Loucy (cell line): ENCODE measurements around the gene NOTCH1.
"Not testable (repeated sequence)": the region's sequence is repeated elsewhere in the genome, so short reads cannot be mapped to it uniquely, and the experiment has no call there.

Source experiments
- H2AFZ ChIP-seq: fragments of 200-600 bp; sonication (generic); 2 replicates; pipeline ENCODE4 v1.6.0; 2016; ENCODE audit warnings: antibody characterized with exemption, mild to moderate bottlenecking, low read length, moderate library complexity
- H3F3A ChIP-seq: fragments of 200-600 bp; 2 replicates; pipeline ENCODE4 v1.6.0; 2016; ENCODE audit warnings: antibody characterized with exemption, low read depth, mild to moderate bottlenecking
- H3K27me3 ChIP-seq: fragments of 200-600 bp; sonication (generic); 2 replicates; pipeline ENCODE4 v1.6.1; 2014; ENCODE audit warnings: low read length, mild to moderate bottlenecking; ENCODE audit not compliant: insufficient read depth, poor library complexity, severe bottlenecking
- H3K36me3 ChIP-seq: fragments of 200-600 bp; sonication (generic); 2 replicates; pipeline ENCODE4 v1.6.1; 2016; ENCODE audit warnings: low read length; ENCODE audit not compliant: insufficient read depth
- H3K4me1 ChIP-seq: fragments of 200-600 bp; sonication (generic); 2 replicates; pipeline ENCODE4 v1.5.1; 2014; ENCODE audit warnings: low read length, mild to moderate bottlenecking; ENCODE audit not compliant: insufficient read depth, poor library complexity, severe bottlenecking
- H3K4me2 ChIP-seq: fragments of 200-600 bp; sonication (generic); 2 replicates; pipeline ENCODE4 v1.6.0; 2014; ENCODE audit warnings: antibody characterized with exemption, low read length, low read depth, mild to moderate bottlenecking; ENCODE audit not compliant: poor library complexity, severe bottlenecking
- H3K4me3 ChIP-seq: fragments of 200-600 bp; sonication (generic); 2 replicates; pipeline ENCODE4 v1.5.1; 2014; ENCODE audit warnings: low read length, mild to moderate bottlenecking, mixed read lengths; ENCODE audit not compliant: poor library complexity, severe bottlenecking
- H3K79me2 ChIP-seq: fragments of 200-600 bp; sonication (generic); 2 replicates; pipeline ENCODE4 v1.6.1; 2014; ENCODE audit warnings: low read length; ENCODE audit not compliant: insufficient read depth
- H3K9ac ChIP-seq: fragments of 200-600 bp; sonication (generic); 2 replicates; pipeline ENCODE4 v1.6.0; 2014; ENCODE audit warnings: mild to moderate bottlenecking, low read depth, low read length, moderate library complexity; ENCODE audit not compliant: poor library complexity, severe bottlenecking
- H3K9me2 ChIP-seq: fragments of 200-600 bp; sonication (generic); replicated peaks from 2 replicates; pipeline ENCODE4 v1.6.1; 2016; ENCODE audit warnings: low read depth, low read length, mixed read lengths
- H3K9me3 ChIP-seq: fragments of 200-600 bp; sonication (generic); 2 replicates; pipeline ENCODE4 v1.6.1; 2014; ENCODE audit warnings: mild to moderate bottlenecking, antibody characterized with exemption, low read length, low read depth; ENCODE audit not compliant: insufficient read depth
- H4K20me1 ChIP-seq: fragments of 200-600 bp; sonication (generic); 2 replicates; pipeline ENCODE4 v1.6.0; 2014; ENCODE audit warnings: antibody characterized with exemption, low read length, mild to moderate bottlenecking; ENCODE audit not compliant: insufficient read depth, poor library complexity, severe bottlenecking
- EZH2phosphoT487 ChIP-seq: fragments of 200-600 bp; IDR thresholded peaks from 2 replicates; pipeline ENCODE4 v1.6.1; 2018; ENCODE audit warnings: antibody characterized with exemption, mild to moderate bottlenecking, moderate library complexity, borderline replicate concordance
- TF ChIP-seq, protein P1 (sequence below): fragments of 200-600 bp; sonication (generic); conservative IDR thresholded peaks from 2 replicates; pipeline ENCODE4 v1.5.1; 2014; ENCODE audit warnings: mild to moderate bottlenecking, antibody characterized with exemption, low read length

The NOTCH1 gene

DNA sequence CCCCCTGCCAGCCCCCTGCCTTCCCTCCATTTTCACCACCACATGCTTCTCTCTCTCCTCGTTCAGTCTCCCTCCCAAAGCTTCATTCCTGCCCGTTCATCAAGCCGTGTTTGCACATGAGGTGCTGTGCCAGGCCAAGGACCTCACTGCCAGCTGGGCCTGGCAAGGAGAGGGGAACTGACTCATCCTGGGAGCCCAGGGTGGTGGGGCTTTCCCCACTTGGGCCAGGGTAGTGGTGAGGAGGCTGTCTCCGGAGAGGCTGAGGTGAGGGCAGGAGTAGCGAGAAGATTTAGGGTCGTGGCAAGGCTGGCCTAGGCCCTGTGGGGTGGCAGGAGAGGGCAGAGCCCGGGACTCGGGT is 30.4 kb upstream of the NOTCH1 start:
- no peak overlapping the region for H3K9ac ChIP-seq
- no peak overlapping the region for H3K4me2 ChIP-seq
- H3K4me3 ChIP-seq: no peak overlapping the region
- H3K9me3 ChIP-seq: no peaks in the 10 kb centered on the region
- H4K20me1 ChIP-seq: no peaks in the 10 kb centered on the region
- H3K27me3 ChIP-seq: no peaks in the 10 kb centered on the region
- no peaks in the 10 kb centered on the region for H3K79me2 ChIP-seq
- no peaks in the 10 kb centered on the region for H3K9me2 ChIP-seq
- no peaks in the 10 kb centered on the region for H3K4me1 ChIP-seq
- no peaks in the 10 kb centered on the region for H3K36me3 ChIP-seq
- H2AFZ ChIP-seq: no peak overlapping the region
- no peaks in the 10 kb centered on the region for H3F3A ChIP-seq
- no peak for TF ChIP-seq EZH2phosphoT487
- TF ChIP-seq, protein P1, sequence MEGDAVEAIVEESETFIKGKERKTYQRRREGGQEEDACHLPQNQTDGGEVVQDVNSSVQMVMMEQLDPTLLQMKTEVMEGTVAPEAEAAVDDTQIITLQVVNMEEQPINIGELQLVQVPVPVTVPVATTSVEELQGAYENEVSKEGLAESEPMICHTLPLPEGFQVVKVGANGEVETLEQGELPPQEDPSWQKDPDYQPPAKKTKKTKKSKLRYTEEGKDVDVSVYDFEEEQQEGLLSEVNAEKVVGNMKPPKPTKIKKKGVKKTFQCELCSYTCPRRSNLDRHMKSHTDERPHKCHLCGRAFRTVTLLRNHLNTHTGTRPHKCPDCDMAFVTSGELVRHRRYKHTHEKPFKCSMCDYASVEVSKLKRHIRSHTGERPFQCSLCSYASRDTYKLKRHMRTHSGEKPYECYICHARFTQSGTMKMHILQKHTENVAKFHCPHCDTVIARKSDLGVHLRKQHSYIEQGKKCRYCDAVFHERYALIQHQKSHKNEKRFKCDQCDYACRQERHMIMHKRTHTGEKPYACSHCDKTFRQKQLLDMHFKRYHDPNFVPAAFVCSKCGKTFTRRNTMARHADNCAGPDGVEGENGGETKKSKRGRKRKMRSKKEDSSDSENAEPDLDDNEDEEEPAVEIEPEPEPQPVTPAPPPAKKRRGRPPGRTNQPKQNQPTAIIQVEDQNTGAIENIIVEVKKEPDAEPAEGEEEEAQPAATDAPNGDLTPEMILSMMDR: no peak

DNA sequence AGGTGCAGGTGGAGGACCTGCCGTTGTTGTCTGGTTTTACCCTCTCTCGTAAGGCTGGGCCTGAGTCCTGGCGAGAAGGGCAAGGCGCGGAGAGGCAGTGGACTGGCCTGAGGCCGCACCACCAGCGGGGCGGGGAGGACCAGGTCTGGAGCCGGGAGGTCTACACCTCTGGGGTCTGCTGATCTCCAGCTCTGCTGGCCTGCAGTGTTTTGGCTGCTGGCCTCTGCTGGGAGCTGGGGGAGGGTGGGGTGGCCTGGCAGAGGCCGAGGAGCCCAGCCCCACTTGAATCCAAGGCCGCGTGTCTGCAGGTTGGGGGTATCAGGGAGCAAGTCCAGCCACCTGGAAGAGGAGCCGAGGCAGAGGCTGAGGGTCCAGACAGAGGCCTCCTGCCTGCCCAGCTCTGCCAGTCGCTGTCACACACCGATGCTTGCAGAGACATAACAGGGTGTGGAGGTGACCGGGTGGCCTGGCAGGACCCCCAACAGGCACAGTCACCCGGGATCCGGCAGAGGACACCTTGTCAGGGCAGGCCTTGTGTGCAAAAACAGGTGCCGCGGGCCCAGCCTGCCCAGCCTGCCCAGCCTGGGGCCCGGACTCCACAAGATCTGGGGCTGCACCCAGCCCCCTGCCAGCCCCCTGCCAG is 29.9 kb upstream of the NOTCH1 start:
- Histone ChIP-seq H3K9me3 (no peaks in the 10 kb centered on the region), H3K4me2 (no peak overlapping the region), H3F3A (no peaks in the 10 kb centered on the region), H4K20me1 (no peaks in the 10 kb centered on the region), H3K27me3 (no peaks in the 10 kb centered on the region), H3K9ac (no peak overlapping the region), H3K4me1 (no peaks in the 10 kb centered on the region), H2AFZ (no peak overlapping the region), H3K79me2 (no peaks in the 10 kb centered on the region), H3K9me2 (no peaks in the 10 kb centered on the region), H3K36me3 (no peaks in the 10 kb centered on the region), H3K4me3 (no peak overlapping the region)
- no peak for TF ChIP-seq EZH2phosphoT487
- TF ChIP-seq, protein P1: no peak

DNA sequence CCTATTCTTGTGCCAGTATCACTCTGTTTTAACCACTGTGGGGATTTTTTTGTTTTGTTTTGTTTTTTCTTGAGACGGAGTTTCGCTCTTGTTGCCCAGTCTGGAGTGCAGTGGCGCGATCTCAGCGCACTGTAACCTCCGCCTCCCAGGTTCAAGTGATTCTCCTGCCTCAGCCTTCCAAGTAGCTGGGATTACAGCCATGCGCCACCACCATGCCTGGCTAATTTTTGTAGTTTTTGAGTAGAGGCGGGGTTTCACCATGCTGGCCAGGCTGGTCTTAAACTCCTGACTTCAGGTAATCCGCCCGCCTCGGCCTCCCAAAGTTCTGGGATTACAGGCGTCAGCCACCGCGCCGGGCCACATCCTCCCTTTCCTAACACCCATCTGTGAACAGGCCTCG is 28.8 kb upstream of the NOTCH1 start:
- not testable (repeated sequence) for H3K9me2 ChIP-seq, H3K9ac ChIP-seq, H3K4me3 ChIP-seq, H3K79me2 ChIP-seq, H2AFZ ChIP-seq, H4K20me1 ChIP-seq, H3K36me3 ChIP-seq, H3K4me2 ChIP-seq, H3K27me3 ChIP-seq, H3F3A ChIP-seq, H3K4me1 ChIP-seq, H3K9me3 ChIP-seq

DNA sequence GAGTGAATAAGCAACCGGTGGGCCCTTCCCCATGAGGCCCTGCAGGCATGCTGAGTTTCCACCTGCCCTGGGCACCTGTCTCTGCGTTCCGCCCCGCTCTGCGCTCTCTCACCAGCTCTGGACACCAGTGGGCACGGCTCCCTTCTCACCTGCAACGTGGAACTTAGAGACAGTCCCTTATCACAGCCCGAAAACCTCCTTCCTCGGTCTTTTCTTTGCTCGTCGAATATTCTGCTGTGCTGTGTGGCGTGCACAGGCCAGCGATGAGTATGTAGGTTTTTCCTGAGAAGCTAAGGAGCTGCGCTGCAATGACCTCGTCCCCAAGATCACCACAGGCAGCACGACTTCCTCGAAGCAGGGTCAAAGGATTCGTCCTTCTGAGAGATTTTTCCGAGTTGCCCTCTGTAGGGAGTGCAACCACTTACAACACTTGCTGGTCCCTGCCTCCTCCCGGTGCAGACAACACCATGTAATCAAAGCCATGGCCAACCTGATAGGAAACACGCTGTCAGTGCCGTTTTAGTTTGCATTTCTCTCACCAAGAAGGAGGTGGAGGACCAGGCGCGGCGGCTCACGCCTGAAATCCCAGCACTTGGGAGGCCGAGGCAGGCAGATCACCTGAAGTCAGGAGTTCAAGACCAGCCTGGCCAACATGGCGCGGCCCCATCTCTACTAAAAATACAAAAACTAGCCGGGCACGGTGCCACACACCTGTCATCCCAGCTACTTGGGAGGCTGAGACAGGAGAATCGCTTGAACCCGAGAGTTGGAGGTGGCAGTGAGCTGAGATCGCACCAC is 27.2 kb upstream of the NOTCH1 start:
- Histone ChIP-seq H3K9ac (no peak overlapping the region), H3K9me2 (no peaks in the 10 kb centered on the region), H3K36me3 (no peaks in the 10 kb centered on the region), H3K27me3 (no peaks in the 10 kb centered on the region), H3K4me1 (no peaks in the 10 kb centered on the region), H4K20me1 (no peaks in the 10 kb centered on the region), H3K4me2 (no peak overlapping the region), H3K79me2 (no peaks in the 10 kb centered on the region), H2AFZ (no peak overlapping the region), H3F3A (no peaks in the 10 kb centered on the region), H3K9me3 (no peaks in the 10 kb centered on the region), H3K4me3 (no peak overlapping the region)
- TF ChIP-seq, protein P1: no peak
- no peak for TF ChIP-seq EZH2phosphoT487
